Left cardiac atrium (tissue), 4 donors: ENCODE results near the gene ZNF791. TPM values are rescaled to one million over a fixed set of nuclear protein-coding genes. Genes with fewer than 3 reads are reported as not detected.
"Not testable (repeated sequence)": the region's sequence is repeated elsewhere in the genome, so short reads cannot be mapped to it uniquely, and the experiment has no call there.

ENCODE experiments used
- ATAC-seq, 2 donors: fragments of 200-7000 bp; cut with Tn5 transposase; one replicate each; pipeline ENCODE4 v1.9.1; 2020; ENCODE audit warnings: mild to moderate bottlenecking in 2 of 2, moderate library complexity in 2 of 2
- DNase-seq: peaks from one replicate; pipeline ENCODE4 v3.0.0-alpha.2; 2020
- intact Hi-C, 2 donors: fragments of 100-400 bp; cut with DNase I; formaldehyde crosslinking; loops; one replicate each; pipeline versions ENCODE4 v1.14.1 to v1.15.1; 2022 to 2023
- long read RNA-seq: library from polyadenylated mRNA; unstranded; transcript quantifications from one replicate; pipeline ENCODE4 v2.0.0, GENCODE V29; 2021
- total RNA-seq, 2 donors: library from RNA; stranded (reverse); fragmentation: NEBNext Ultra II Directional; extraction: Animal tissue kit (Norgen Biotek cat#: 25700); gene quantifications; one replicate each; pipeline ENCODE4 v1.2.1, GENCODE V29; 2021
- donor health status: DM: no; HTN: yes; CAD: no.
- donor health status: DM: no; HTN: yes; CAD: no; lungs with severe emphysema.
- donor health status: DM: yes; HTN: yes; CAD: no.
- donor health status: Dilated cardiomyopathy.

Gene ZNF791
- 10 to 100 TPM; 18.9 to 21.5 TPM for total RNA-seq
- long read RNA-seq, full-length matches to known transcripts = 12 of 12 reads
- long read RNA-seq, partial matches to known transcripts = 0 of 12 reads
- long read RNA-seq, other reads (novel, unspliced or antisense) = 0 of 12 reads

GRCh38 chr19:12610540-12611360 is at the start of gene ZNF791, which contains the start of gene ZNF490:
Gene ZNF791, plus strand, starts transcription at chr19:12610920. Its CDS starts 160 bp downstream, at chr19:12611080.
Gene ZNF490, minus strand, starts transcription at chr19:12610813. Its CDS starts 133 bp downstream, at chr19:12610680.
- DNase-seq (peak; percentile 98), ATAC-seq (peak; percentile 99 to 100)
- intact Hi-C loops = no loop called here

- DNase-seq = peak; percentile 89
- intact Hi-C loops = loop anchor here (5.0 to 10.0 kb wide), 2 partner anchors 101 to 108 kb away; partner anchors contain the start of genes MAN2B1 (in 1 of the 2) and WDR83 (in 1 of the 2)
- peak; percentile 91 to 96 for ATAC-seq
Measured at GRCh38 chr19:12564016-12564664, 46.6 kb upstream of the ZNF791 start.

- intact Hi-C loops = loop anchor here in 1 of 2 donors (10.0 kb wide), 1 partner anchor 98 kb away; the partner anchor contains the start of genes MAN2B1 and WDR83
- ATAC-seq, DNase-seq: not testable (repeated sequence)
Measured at GRCh38 chr19:12566380-12566779, 44.3 kb upstream of the ZNF791 start.

- ATAC-seq = no peak
- DNase-seq = no peak
- intact Hi-C loops = loop anchor here in 1 of 2 donors (10.0 kb wide), 1 partner anchor 97 kb away; the partner anchor contains the start of genes MAN2B1 and WDR83
Measured at GRCh38 chr19:12567951-12568350, 42.8 kb upstream of the ZNF791 start.

GRCh38 chr19:12574036-12574435 is 36.7 kb upstream of the ZNF791 start:
- ATAC-seq (no peak), DNase-seq (no peak)
- intact Hi-C loops = no loop called here

- no peak for ATAC-seq
Measured at GRCh38 chr19:12578641-12579040, 32.1 kb upstream of the ZNF791 start.

GRCh38 chr19:12580180-12580694 is 30.5 kb upstream of the ZNF791 start:
- peak in 1 of 2 donors; percentile 39 for ATAC-seq
- intact Hi-C loops = no loop called here
- no peak for DNase-seq

More at GRCh38 chr19:12578641-12579040, 32.1 kb upstream of the ZNF791 start:
- DNase-seq = no peak
- intact Hi-C loops = no loop called here

- ATAC-seq (no peak), DNase-seq (no peak)
- intact Hi-C loops = no loop called here
Measured at GRCh38 chr19:12581100-12581499, 29.6 kb upstream of the ZNF791 start.

- ATAC-seq (no peak), DNase-seq (no peak)
- intact Hi-C loops = no loop called here
Measured at GRCh38 chr19:12596485-12596884, 14.2 kb upstream of the ZNF791 start.

- ATAC-seq = peak in 1 of 2 donors; percentile 27
- intact Hi-C loops = no loop called here
Measured at GRCh38 chr19:12596927-12597548, 13.7 kb upstream of the ZNF791 start.

GRCh38 chr19:12597594-12597993 is 13.1 kb upstream of the ZNF791 start:
- intact Hi-C loops = no loop called here
- no peak for DNase-seq
- no peak for ATAC-seq

More at GRCh38 chr19:12596927-12597548, 13.7 kb upstream of the ZNF791 start:
- DNase-seq = no peak

- no peak for ATAC-seq
- intact Hi-C loops = no loop called here
- no peak for DNase-seq
Measured at GRCh38 chr19:12603714-12604113, 7.0 kb upstream of the ZNF791 start.

GRCh38 chr19:12606796-12607195 is 3.9 kb upstream of the ZNF791 start:
- intact Hi-C loops = no loop called here
- DNase-seq = no peak
- ATAC-seq = no peak

- ATAC-seq (no peak), DNase-seq (no peak)
- intact Hi-C loops = no loop called here
Measured at GRCh38 chr19:12607631-12608030, 3.1 kb upstream of the ZNF791 start.

GRCh38 chr19:12611361-12611699 is 610 bp downstream of the ZNF791 start:
- ATAC-seq (peak; percentile 79 to 88), DNase-seq (peak; percentile 84)
- intact Hi-C loops = no loop called here

GRCh38 chr19:12617646-12618045 is 6.9 kb downstream of the ZNF791 start:
- intact Hi-C loops = no loop called here
- ATAC-seq (no peak), DNase-seq (no peak)

- intact Hi-C loops, DNase-seq, ATAC-seq: not testable (repeated sequence)
Measured at GRCh38 chr19:12621253-12622024, 10.7 kb downstream of the ZNF791 start.

GRCh38 chr19:12623361-12624031 is 12.8 kb downstream of the ZNF791 start:
- intact Hi-C loops = no loop called here
- DNase-seq = no peak
- no peak for ATAC-seq
